ENCODE results near the gene ABTB2. TPM values are rescaled to one million over a fixed set of nuclear protein-coding genes. Genes with fewer than 3 reads are reported as not detected.
A peak's percentile ranks its signal among the peaks of the same experiment; 100 is the strongest.

Gene ABTB2
- total and polyA plus RNA-seq, 9 of the 15 experiments (the other 6 are each of a cell fraction or from before 2014, with no cell fraction given), result 0.03 to 0.18 (median 0.12) TPM; not detected in 2

DNA sequence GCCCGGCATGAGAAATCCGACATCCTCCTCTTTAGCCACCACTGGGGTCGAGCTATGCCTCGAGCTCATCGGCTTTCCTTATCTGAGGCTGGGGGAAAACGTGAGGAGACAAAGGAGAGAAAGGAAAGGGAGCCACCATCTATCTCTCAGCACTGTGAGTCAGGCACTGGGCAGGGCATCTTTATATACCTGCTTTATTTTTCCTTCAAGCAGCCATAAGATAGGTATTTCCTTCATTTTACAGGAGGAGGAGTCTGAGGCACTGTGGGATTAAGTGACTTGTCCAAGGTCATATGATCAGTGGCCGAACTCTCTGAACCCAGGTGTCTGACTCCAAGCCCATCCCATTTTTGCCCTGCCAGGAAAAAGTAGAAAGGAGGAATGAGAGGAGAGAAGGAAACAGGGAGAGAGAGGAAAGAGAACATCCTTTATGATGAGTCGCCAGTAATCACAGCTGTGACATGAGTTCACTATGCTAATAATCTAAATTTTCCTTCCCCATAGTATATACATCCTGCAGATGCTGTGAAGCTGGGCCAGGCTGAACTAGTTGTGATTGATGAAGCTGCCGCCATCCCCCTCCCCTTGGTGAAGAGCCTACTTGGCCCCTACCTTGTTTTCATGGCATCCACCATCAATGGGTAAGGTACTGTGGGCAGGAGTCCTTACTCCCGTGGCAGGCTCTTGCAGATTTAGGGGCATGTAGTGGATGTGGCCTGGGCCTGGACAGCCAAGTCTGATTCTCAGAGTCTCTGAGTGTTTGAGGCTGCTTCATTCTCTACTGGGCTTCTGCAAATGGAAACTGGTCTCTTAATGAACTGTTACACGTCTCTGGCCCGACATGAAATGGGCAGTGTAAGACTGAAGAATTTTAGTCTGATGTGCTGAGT is 230.6 kb downstream of the ABTB2 start:
- H3K27ac ChIP-seq (ENCODE audit: extremely low read depth, low read depth, low read length), result no peak overlapping the region
- no peaks in the 10 kb centered on the region for H3K9me3 ChIP-seq (replicated peaks; ENCODE audit: control insufficient read depth, insufficient read depth, low read depth, low read length)
- no peaks in the 10 kb centered on the region for H3K9me1 ChIP-seq (ENCODE audit: control insufficient read depth, insufficient read depth, low read length)
- H2AFZ ChIP-seq (ENCODE audit: low read depth, low read length), result no peak overlapping the region
- H3K9ac ChIP-seq (ENCODE audit: insufficient read depth in 1 of 2, low read depth in 2 of 2, low read length in 2 of 2), result no peak overlapping the region
- 0 out of 2 replicates have a peak, but pooled peaks cover 3% of the 10 kb centered on the region for H4K20me1 ChIP-seq (replicated peaks; ENCODE audit: control insufficient read depth, insufficient read depth, low read length)
- POLR2A ChIA-PET, result interaction anchor here (0.6 to 1.2 kb wide), 2 partner anchors 13 to 19 kb away, joined by 3 read pairs; no protein-coding TSS in a partner anchor
- CTCF ChIA-PET (ENCODE audit: low intra/inter-chr PET ratio), result no interaction called here
- no peaks in the 10 kb centered on the region for H3K79me2 ChIP-seq (ENCODE audit: control insufficient read depth, insufficient read depth, low read length)
- no peaks in the 10 kb centered on the region for H3K27me3 ChIP-seq (ENCODE audit: control insufficient read depth in 2 of 2, insufficient read depth in 2 of 2, low read length in 2 of 2)
- in situ Hi-C loops (cut with MboI), result no loop called here
- DNase-seq (ENCODE audit: extremely low read depth in 1 of 4, low spot score in 3 of 4) (no peak), FAIRE-seq (no peak), ATAC-seq (no peak)
- TF ChIP-seq BRD4 (IDR thresholded peaks at IDR 0.05), result no peak
- peak; percentile 22; the same call in 1 of the 2 replicates for TF ChIP-seq ZNF316 (IDR thresholded peaks at IDR 0.05)
- H3K4me1 ChIP-seq (replicated peaks in 1 of 2; ENCODE audit: control insufficient read depth in 2 of 2, insufficient read depth in 2 of 2, low read length in 2 of 2), result no peaks in the 10 kb centered on the region
- BruUV-seq (replicated peaks), result no TSS peak
- H3K4me2 ChIP-seq (ENCODE audit: insufficient read depth, low read length), result no peak overlapping the region
- peaks cover 95% of the 10 kb centered on the region for H3K36me3 ChIP-seq (ENCODE audit: control insufficient read depth, insufficient read depth, low read length)
- H3K4me3 ChIP-seq, result no peak overlapping the region
- 95% methylated on average over 12 of the region's 12 CpGs for whole genome bisulfite sequencing (ENCODE audit: insufficient coverage, low coverage, missing lambda C conversion rate)
- intact Hi-C loops (cut with micrococcal nuclease), result no loop called here

DNA sequence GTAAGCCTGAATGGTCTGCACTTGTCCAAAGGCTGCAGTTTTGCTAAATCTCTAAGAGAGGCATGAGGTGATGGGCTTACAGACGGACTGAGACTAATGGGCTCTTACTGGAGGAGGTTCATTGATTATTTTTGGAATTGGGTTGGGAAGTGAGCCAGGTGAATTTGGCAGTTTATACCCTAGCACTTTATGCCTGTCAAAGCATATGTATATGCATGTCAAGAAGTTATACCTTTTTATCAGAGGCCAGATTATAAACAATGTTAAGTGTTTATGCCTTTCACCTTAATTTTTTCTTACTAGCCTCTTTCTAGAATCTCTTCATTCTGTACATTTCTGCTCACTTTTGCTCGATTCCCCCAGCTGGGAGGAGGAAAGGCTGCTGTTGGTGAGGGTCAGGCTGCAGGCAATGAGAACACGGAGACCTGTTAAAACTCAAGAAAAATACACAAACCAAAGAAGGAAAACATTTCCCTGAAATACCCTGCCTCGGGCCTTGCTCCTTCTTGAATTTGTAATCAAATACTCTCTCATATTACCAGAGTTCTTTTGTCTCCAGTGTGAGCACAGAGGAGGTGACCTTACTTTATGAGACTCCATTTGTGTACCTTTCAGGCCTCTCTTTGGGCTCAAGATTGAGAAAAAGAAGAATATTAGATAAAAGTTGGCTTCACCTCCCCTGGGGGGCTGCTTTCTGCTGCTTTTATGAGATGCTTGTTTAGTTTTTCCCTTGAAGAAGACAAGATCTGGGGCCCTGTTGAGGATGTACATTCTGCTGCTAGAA is 232.7 kb downstream of the ABTB2 start:
- in situ Hi-C loops (cut with MboI), result no loop called here
- intact Hi-C loops (cut with micrococcal nuclease), result no loop called here
- POLR2A ChIA-PET, result interaction anchor here (0.7 to 1.1 kb wide), 2 partner anchors 10 to 13 kb away, joined by 3 read pairs; no protein-coding TSS in a partner anchor
- Histone ChIP-seq H3K9ac (ENCODE audit: insufficient read depth in 1 of 2, low read depth in 2 of 2, low read length in 2 of 2) (no peak overlapping the region), H3K4me1 (replicated peaks in 1 of 2; ENCODE audit: control insufficient read depth in 2 of 2, insufficient read depth in 2 of 2, low read length in 2 of 2) (no peaks in the 10 kb centered on the region), H2AFZ (ENCODE audit: low read depth, low read length) (no peak overlapping the region), H3K79me2 (ENCODE audit: control insufficient read depth, insufficient read depth, low read length) (no peaks in the 10 kb centered on the region), H3K27ac (ENCODE audit: extremely low read depth, low read depth, low read length) (no peak overlapping the region), H3K9me1 (ENCODE audit: control insufficient read depth, insufficient read depth, low read length) (no peaks in the 10 kb centered on the region), H3K4me2 (ENCODE audit: insufficient read depth, low read length) (no peak overlapping the region), H3K4me3 (no peak overlapping the region), H3K36me3 (ENCODE audit: control insufficient read depth, insufficient read depth, low read length) (peaks cover 93% of the 10 kb centered on the region), H3K27me3 (ENCODE audit: control insufficient read depth in 2 of 2, insufficient read depth in 2 of 2, low read length in 2 of 2) (no peaks in the 10 kb centered on the region), H4K20me1 (replicated peaks; ENCODE audit: control insufficient read depth, insufficient read depth, low read length) (no peaks in the 10 kb centered on the region), H3K9me3 (replicated peaks; ENCODE audit: control insufficient read depth, insufficient read depth, low read depth, low read length) (no peaks in the 10 kb centered on the region)
- CTCF ChIA-PET (ENCODE audit: low intra/inter-chr PET ratio), result no interaction called here
- TSS peak; percentile 18 for BruUV-seq (replicated peaks)
- no peak for TF ChIP-seq WHSC1 (IDR thresholded peaks at IDR 0.05; ENCODE audit: low read length)
- no peak for TF ChIP-seq ZNF24 (IDR thresholded peaks at IDR 0.05)
- TF ChIP-seq ZNF511 (CRISPR knock-in tag; IDR thresholded peaks at IDR 0.05), result no peak
- TF ChIP-seq ARID3A (IDR thresholded peaks at IDR 0.05; ENCODE audit: borderline replicate concordance, low read depth, low read length), result no peak
- no peak for TF ChIP-seq ZNF23 (CRISPR knock-in tag; IDR thresholded peaks at IDR 0.05)
- no peak for TF ChIP-seq ARID1B (IDR thresholded peaks at IDR 0.05)
- 88% methylated on average over 4 of the region's 4 CpGs for WGBS (ENCODE audit: insufficient coverage, low coverage, missing lambda C conversion rate)
- FAIRE-seq (no peak), DNase-seq (ENCODE audit: extremely low read depth in 1 of 4, low spot score in 3 of 4) (no peak), ATAC-seq (no peak)

Measured in K562 (cell line).